ENCODE measurements around the gene SHKBP1.
A peak's percentile ranks its signal among the peaks of the same experiment; 100 is the strongest.

Gene SHKBP1

GRCh38 chr19:40567040-40567749 lies 9.5 kb upstream of the SHKBP1 start:
- no peaks in the 10 kb centered on the region for H3K36me3 ChIP-seq (ENCODE audit: insufficient read depth, low read length)
- no peaks in the 10 kb centered on the region for H3K9me3 ChIP-seq (ENCODE audit: control insufficient read depth, insufficient read depth, low read length)
- no peaks in the 10 kb centered on the region; the same call in 1 of the 2 replicates for H3K4me1 ChIP-seq (ENCODE audit: insufficient read depth, low read length)
- H3K9ac ChIP-seq (ENCODE audit: low read depth, low read length) = peak overlapping the region; percentile 47; the same call in 1 of the 2 replicates

GRCh38 chr19:40567750-40568494 lies 8.8 kb upstream of the SHKBP1 start:
- Histone ChIP-seq H3K36me3 (ENCODE audit: insufficient read depth, low read length) (no peaks in the 10 kb centered on the region), H3K4me1 (ENCODE audit: insufficient read depth, low read length) (no peaks in the 10 kb centered on the region; the same call in 1 of the 2 replicates), H3K9ac (ENCODE audit: low read depth, low read length) (peak overlapping the region; percentile 47; the same call in 1 of the 2 replicates), H3K9me3 (ENCODE audit: control insufficient read depth, insufficient read depth, low read length) (no peaks in the 10 kb centered on the region)

- Histone ChIP-seq H3K9ac (ENCODE audit: low read depth, low read length) (peak overlapping the region; percentile 61), H3K36me3 (ENCODE audit: insufficient read depth, low read length) (no peaks in the 10 kb centered on the region)
Measured at GRCh38 chr19:40570313-40571004, 6.2 kb upstream of the SHKBP1 start.

GRCh38 chr19:40571005-40571318 lies 5.7 kb upstream of the SHKBP1 start:
- Histone ChIP-seq H3K9ac (ENCODE audit: low read depth, low read length) (no peak overlapping the region), H3K9me3 (ENCODE audit: control insufficient read depth, insufficient read depth, low read length) (no peaks in the 10 kb centered on the region), H3K4me1 (ENCODE audit: insufficient read depth, low read length) (no peaks in the 10 kb centered on the region; the same call in 1 of the 2 replicates), H3K36me3 (ENCODE audit: insufficient read depth, low read length) (no peaks in the 10 kb centered on the region)

More at GRCh38 chr19:40570313-40571004, 6.2 kb upstream of the SHKBP1 start:
- no peaks in the 10 kb centered on the region for H3K9me3 ChIP-seq (ENCODE audit: control insufficient read depth, insufficient read depth, low read length)
- H3K4me1 ChIP-seq (ENCODE audit: insufficient read depth, low read length) = no peaks in the 10 kb centered on the region; the same call in 1 of the 2 replicates

GRCh38 chr19:40571831-40572495 lies 4.7 kb upstream of the SHKBP1 start:
- Histone ChIP-seq H3K9me3 (ENCODE audit: control insufficient read depth, insufficient read depth, low read length) (no peaks in the 10 kb centered on the region), H3K36me3 (ENCODE audit: insufficient read depth, low read length) (no peaks in the 10 kb centered on the region), H3K4me1 (ENCODE audit: insufficient read depth, low read length) (no peaks in the 10 kb centered on the region; the same call in 1 of the 2 replicates), H3K9ac (ENCODE audit: low read depth, low read length) (no peak overlapping the region)

- Histone ChIP-seq H3K9ac (ENCODE audit: low read depth, low read length) (peak overlapping the region; percentile 65), H3K36me3 (ENCODE audit: insufficient read depth, low read length) (no peaks in the 10 kb centered on the region), H3K9me3 (ENCODE audit: control insufficient read depth, insufficient read depth, low read length) (no peaks in the 10 kb centered on the region), H3K4me1 (ENCODE audit: insufficient read depth, low read length) (no peaks in the 10 kb centered on the region)
Measured at GRCh38 chr19:40575326-40575725, 1.3 kb upstream of the SHKBP1 start.

GRCh38 chr19:40576151-40576584 lies 505 bp upstream of the SHKBP1 start:
- Histone ChIP-seq H3K9me3 (ENCODE audit: control insufficient read depth, insufficient read depth, low read length) (no peaks in the 10 kb centered on the region), H3K4me1 (ENCODE audit: insufficient read depth, low read length) (no peaks in the 10 kb centered on the region), H3K9ac (ENCODE audit: low read depth, low read length) (peak overlapping the region; percentile 65), H3K36me3 (ENCODE audit: insufficient read depth, low read length) (no peaks in the 10 kb centered on the region)

- peaks cover 3% of the 10 kb centered on the region; the same call in 1 of the 2 replicates for H3K36me3 ChIP-seq (ENCODE audit: insufficient read depth, low read length)
- no peaks in the 10 kb centered on the region for H3K9me3 ChIP-seq (ENCODE audit: control insufficient read depth, insufficient read depth, low read length)
- no peaks in the 10 kb centered on the region for H3K4me1 ChIP-seq (ENCODE audit: insufficient read depth, low read length)
- H3K9ac ChIP-seq (ENCODE audit: low read depth, low read length) = no peak overlapping the region; the same call in 1 of the 2 replicates
Measured at GRCh38 chr19:40578442-40578908, 1.8 kb downstream of the SHKBP1 start.

- Histone ChIP-seq H3K9ac (ENCODE audit: low read depth, low read length) (no peak overlapping the region), H3K36me3 (ENCODE audit: insufficient read depth, low read length) (peaks cover 3% of the 10 kb centered on the region; the same call in 1 of the 2 replicates), H3K9me3 (ENCODE audit: control insufficient read depth, insufficient read depth, low read length) (no peaks in the 10 kb centered on the region), H3K4me1 (ENCODE audit: insufficient read depth, low read length) (no peaks in the 10 kb centered on the region)
Measured at GRCh38 chr19:40580619-40581018, 3.9 kb downstream of the SHKBP1 start.

- no peaks in the 10 kb centered on the region for H3K4me1 ChIP-seq (ENCODE audit: insufficient read depth, low read length)
- H3K9me3 ChIP-seq (ENCODE audit: control insufficient read depth, insufficient read depth, low read length) = no peaks in the 10 kb centered on the region
- H3K9ac ChIP-seq (ENCODE audit: low read depth, low read length) = no peak overlapping the region
- H3K36me3 ChIP-seq (ENCODE audit: insufficient read depth, low read length) = peaks cover 3% of the 10 kb centered on the region; the same call in 1 of the 2 replicates
Measured at GRCh38 chr19:40581531-40581930, 4.9 kb downstream of the SHKBP1 start.

GRCh38 chr19:40582467-40582866 lies 5.8 kb downstream of the SHKBP1 start:
- Histone ChIP-seq H3K9ac (ENCODE audit: low read depth, low read length) (no peak overlapping the region), H3K36me3 (ENCODE audit: insufficient read depth, low read length) (peaks cover 3% of the 10 kb centered on the region; the same call in 1 of the 2 replicates), H3K4me1 (ENCODE audit: insufficient read depth, low read length) (no peaks in the 10 kb centered on the region), H3K9me3 (ENCODE audit: control insufficient read depth, insufficient read depth, low read length) (no peaks in the 10 kb centered on the region)

GRCh38 chr19:40583283-40583682 lies 6.6 kb downstream of the SHKBP1 start:
- Histone ChIP-seq H3K4me1 (ENCODE audit: insufficient read depth, low read length) (no peaks in the 10 kb centered on the region), H3K36me3 (ENCODE audit: insufficient read depth, low read length) (peaks cover 3% of the 10 kb centered on the region; the same call in 1 of the 2 replicates), H3K9ac (ENCODE audit: low read depth, low read length) (no peak overlapping the region), H3K9me3 (ENCODE audit: control insufficient read depth, insufficient read depth, low read length) (no peaks in the 10 kb centered on the region)

GRCh38 chr19:40584007-40584406 lies 7.3 kb downstream of the SHKBP1 start:
- H3K36me3 ChIP-seq (ENCODE audit: insufficient read depth, low read length) = peaks cover 3% of the 10 kb centered on the region; the same call in 1 of the 2 replicates
- no peaks in the 10 kb centered on the region for H3K9me3 ChIP-seq (ENCODE audit: control insufficient read depth, insufficient read depth, low read length)
- H3K4me1 ChIP-seq (ENCODE audit: insufficient read depth, low read length) = no peaks in the 10 kb centered on the region
- H3K9ac ChIP-seq (ENCODE audit: low read depth, low read length) = no peak overlapping the region
